GM18873 (cell line): ENCODE data around the gene TOX3.

Experiments used
- ATAC-seq: cut with Tn5 transposase; IDR thresholded peaks from one replicate; pipeline ENCODE4 v1.9.1; 2021; ENCODE audit warnings: mild to moderate bottlenecking, moderate library complexity, moderate number of reproducible peaks; ENCODE audit not compliant: unreplicated experiment, low FRiP score

The TOX3 gene

GRCh38 chr16:52567193-52567592, 20.2 kb upstream of the TOX3 start:
- ATAC-seq, result no peak

GRCh38 chr16:52563767-52564611, 17.0 kb upstream of the TOX3 start:
- ATAC-seq, result no peak

GRCh38 chr16:52562770-52563169, 15.8 kb upstream of the TOX3 start:
- no peak for ATAC-seq

GRCh38 chr16:52561910-52562741, 15.2 kb upstream of the TOX3 start:
- no peak for ATAC-seq

- no peak for ATAC-seq
Observed at GRCh38 chr16:52558448-52558847, 11.5 kb upstream of the TOX3 start.

- ATAC-seq, result no peak
Observed at GRCh38 chr16:52557236-52557635, 10.3 kb upstream of the TOX3 start.

- ATAC-seq, result no peak
Observed at GRCh38 chr16:52556083-52556482, 9.1 kb upstream of the TOX3 start.

GRCh38 chr16:52555572-52555971, 8.6 kb upstream of the TOX3 start:
- no peak for ATAC-seq

GRCh38 chr16:52554334-52554733, 7.4 kb upstream of the TOX3 start:
- no peak for ATAC-seq

- ATAC-seq, result no peak
Observed at GRCh38 chr16:52553322-52553721, 6.4 kb upstream of the TOX3 start.

- ATAC-seq, result no peak
Observed at GRCh38 chr16:52552643-52553042, 5.7 kb upstream of the TOX3 start.

- ATAC-seq, result no peak
Observed at GRCh38 chr16:52549011-52549692, 2.2 kb upstream of the TOX3 start.

GRCh38 chr16:52548261-52549010, 1.5 kb upstream of the TOX3 start:
- no peak for ATAC-seq

- no peak for ATAC-seq
Observed at GRCh38 chr16:52547834-52548215, 882 bp upstream of the TOX3 start.

GRCh38 chr16:52546291-52547003, 496 bp downstream of the TOX3 start:
- no peak for ATAC-seq

- no peak for ATAC-seq
Observed at GRCh38 chr16:52545898-52546266, 1.1 kb downstream of the TOX3 start.

- ATAC-seq, result no peak
Observed at GRCh38 chr16:52545222-52545897, 1.6 kb downstream of the TOX3 start.

GRCh38 chr16:52544703-52545102, 2.2 kb downstream of the TOX3 start:
- no peak for ATAC-seq

- ATAC-seq, result no peak
Observed at GRCh38 chr16:52543654-52544053, 3.3 kb downstream of the TOX3 start.
